KBM-7 (cell line): ENCODE results near the gene IL1RAPL1.
"Not testable (repeated sequence)": the region's sequence is repeated elsewhere in the genome, so short reads cannot be mapped to it uniquely, and the experiment has no call there.

Experiments
- DNase-seq: peaks from one replicate; pipeline ENCODE4 v3.0.0-alpha.2; 2015
- in situ Hi-C: fragments of 300-500 bp; cut with MboI; formaldehyde crosslinking; loops from 2 replicates; pipeline ENCODE4 v1.14.3; 2020; ENCODE audit warnings: low sequenced_read_pairs, low pct_unique_long_range_greater_than_20kb, mixed read lengths

The IL1RAPL1 gene

GRCh38 chrX:29044423-29045184 is 457.4 kb downstream of the IL1RAPL1 start:
- DNase-seq, result no peak
- in situ Hi-C loops, result no loop called here

- DNase-seq, result no peak
- in situ Hi-C loops, result no loop called here
Measured at GRCh38 chrX:29065477-29065876, 478.2 kb downstream of the IL1RAPL1 start.

GRCh38 chrX:29066516-29066915 is 479.3 kb downstream of the IL1RAPL1 start:
- in situ Hi-C loops, result no loop called here
- no peak for DNase-seq

- no peak for DNase-seq
- in situ Hi-C loops, result no loop called here
Measured at GRCh38 chrX:29067351-29067750, 480.1 kb downstream of the IL1RAPL1 start.

DNA sequence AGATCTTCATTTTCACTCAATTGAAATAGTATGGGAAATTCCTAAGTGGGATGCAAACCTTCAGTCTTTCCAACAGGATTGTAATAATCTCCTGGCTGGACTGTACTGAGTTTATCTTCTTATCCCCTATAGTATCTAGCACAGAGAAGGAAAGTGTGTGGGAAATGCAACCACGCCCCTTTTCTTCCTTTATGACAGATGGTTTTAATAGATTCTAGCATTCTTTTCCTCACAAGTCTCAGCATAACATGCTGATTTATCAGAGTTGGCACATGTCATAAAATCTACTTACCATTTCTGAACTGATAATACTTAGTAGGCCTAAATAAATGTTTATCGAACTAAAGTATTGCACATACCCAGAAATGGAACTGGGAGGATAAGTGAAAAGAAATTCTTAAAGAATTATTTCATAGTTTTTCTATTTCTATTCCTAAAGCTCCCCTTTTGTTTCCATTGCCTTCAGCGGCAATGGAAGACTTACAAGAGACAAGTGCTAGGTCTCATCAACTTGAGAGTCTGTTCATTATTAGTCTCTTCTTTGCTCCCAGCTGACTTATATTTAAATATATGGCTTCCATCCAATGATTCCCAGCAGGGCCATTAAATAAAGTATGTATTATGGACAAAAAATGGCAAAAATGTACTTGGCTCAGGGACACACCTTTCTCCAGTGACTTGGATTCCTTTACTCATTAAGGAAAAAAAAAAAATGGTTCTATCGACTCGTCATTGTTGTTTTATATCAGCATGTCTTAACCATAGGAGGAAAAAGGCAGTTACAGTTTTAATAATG is 484.5 kb downstream of the IL1RAPL1 start:
- in situ Hi-C loops, result no loop called here
- DNase-seq, result no peak

- in situ Hi-C loops, result no loop called here
- DNase-seq, result no peak
Measured at GRCh38 chrX:29082558-29082957, 495.3 kb downstream of the IL1RAPL1 start.

DNA sequence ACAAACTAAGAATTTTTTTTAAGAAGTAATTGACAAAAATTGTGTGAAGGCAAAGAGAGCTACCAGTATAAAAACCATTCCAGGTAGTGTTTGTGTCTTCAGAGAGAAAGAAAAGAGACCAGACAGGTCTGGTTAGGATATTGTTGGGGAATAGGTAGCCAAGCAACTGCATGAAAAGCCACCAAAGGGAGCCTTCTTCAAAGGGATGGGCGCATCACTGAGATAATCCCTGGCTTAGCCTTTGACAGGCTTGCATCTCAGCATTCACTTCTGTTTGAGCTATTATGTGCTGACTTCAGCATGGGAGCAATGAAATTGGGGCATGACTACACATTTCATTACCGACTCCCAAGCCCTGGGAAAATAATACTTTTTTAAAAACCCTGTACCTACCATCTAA is 496.6 kb downstream of the IL1RAPL1 start:
- in situ Hi-C loops, result no loop called here
- no peak for DNase-seq

DNA sequence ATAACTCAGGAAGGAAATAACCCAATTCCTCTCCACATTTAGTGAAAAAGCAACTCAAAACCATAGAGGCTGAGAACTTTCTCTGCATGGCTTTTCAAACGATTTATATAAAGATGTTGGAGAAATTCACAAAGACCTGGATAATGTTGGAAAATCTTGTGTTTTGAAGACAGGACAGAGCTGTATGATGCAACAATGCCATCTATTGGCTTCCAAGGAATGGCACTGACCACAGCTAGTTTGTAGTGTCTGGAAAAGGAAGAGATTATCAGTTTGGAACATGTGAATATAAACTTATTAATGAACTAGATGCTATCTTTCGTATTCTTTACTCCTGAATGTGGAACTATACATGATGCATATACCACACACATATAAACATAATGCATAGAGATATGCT is 503.6 kb downstream of the IL1RAPL1 start:
- peak; percentile 3 for DNase-seq
- in situ Hi-C loops, result no loop called here

DNA sequence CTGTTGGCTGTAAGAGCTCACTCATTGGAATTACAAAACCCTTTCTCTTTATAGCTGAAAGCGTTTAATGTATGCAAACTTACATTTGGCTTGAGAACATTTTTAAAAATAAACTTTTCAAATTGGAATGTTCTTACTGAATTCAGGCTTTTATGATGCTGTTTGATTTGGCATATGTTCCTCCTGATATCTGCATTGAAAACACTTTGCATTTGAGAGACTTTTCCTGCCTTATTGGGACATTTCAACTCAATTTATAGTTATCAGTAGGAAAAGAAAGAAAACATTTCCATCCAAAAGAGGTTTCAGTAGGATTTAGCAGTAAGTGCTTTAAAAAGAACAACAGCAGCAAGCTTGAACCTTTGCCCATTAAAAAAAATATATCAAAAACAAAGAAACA is 520.0 kb downstream of the IL1RAPL1 start:
- DNase-seq, result no peak
- in situ Hi-C loops, result no loop called here

- no peak for DNase-seq
- in situ Hi-C loops, result no loop called here
Measured at GRCh38 chrX:29110041-29110440, 522.8 kb downstream of the IL1RAPL1 start.

DNA sequence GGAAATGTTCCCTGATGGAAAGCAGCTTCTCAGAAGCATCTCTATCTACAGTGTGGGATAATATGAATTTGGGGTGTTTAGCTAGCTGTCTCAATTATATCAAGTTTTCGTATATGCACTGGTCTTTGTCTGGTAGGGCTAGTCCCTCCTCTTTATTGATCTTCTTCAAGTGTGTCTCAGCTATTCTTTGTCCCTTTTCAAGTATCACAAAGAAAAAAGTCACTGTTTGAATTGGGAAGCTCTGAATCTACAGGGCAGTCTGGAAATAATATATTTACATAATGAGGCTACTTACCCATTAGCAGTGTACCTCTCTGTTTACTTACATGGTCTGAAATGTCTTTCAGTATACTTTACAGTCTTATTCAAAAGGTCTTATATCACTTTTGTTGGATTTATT is 526.0 kb downstream of the IL1RAPL1 start:
- DNase-seq, result no peak
- in situ Hi-C loops, result no loop called here

- in situ Hi-C loops, DNase-seq: not testable (repeated sequence)
Measured at GRCh38 chrX:29122817-29123216, 535.6 kb downstream of the IL1RAPL1 start.

GRCh38 chrX:29130905-29131304 is 543.7 kb downstream of the IL1RAPL1 start:
- no peak for DNase-seq
- in situ Hi-C loops, result no loop called here

- no peak for DNase-seq
- in situ Hi-C loops, result no loop called here
Measured at GRCh38 chrX:29136904-29137303, 549.7 kb downstream of the IL1RAPL1 start.

DNA sequence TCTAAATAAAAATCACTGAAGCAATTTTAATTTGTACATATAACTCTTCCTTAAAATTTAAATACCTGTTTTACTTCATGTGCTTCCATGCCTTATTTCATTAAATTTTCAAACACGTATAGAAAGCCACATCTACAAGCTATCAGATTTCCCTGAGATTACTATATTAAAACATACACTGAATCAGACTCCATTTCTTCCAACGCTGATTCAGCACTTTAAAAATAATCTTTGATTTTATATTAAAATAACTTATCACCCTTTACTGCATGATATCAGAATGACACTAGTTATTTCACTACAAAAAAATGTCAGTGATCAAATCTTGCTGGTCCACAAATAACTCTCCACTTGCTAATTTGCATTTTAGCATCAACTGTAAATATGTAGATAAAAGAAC is 550.8 kb downstream of the IL1RAPL1 start:
- in situ Hi-C loops, result no loop called here
- DNase-seq, result no peak

- no peak for DNase-seq
Measured at GRCh38 chrX:29143356-29143755, 556.1 kb downstream of the IL1RAPL1 start.

GRCh38 chrX:29143756-29144155 is 556.5 kb downstream of the IL1RAPL1 start:
- DNase-seq, result no peak
- in situ Hi-C loops, result no loop called here

More at GRCh38 chrX:29143356-29143755, 556.1 kb downstream of the IL1RAPL1 start:
- in situ Hi-C loops, result no loop called here

DNA sequence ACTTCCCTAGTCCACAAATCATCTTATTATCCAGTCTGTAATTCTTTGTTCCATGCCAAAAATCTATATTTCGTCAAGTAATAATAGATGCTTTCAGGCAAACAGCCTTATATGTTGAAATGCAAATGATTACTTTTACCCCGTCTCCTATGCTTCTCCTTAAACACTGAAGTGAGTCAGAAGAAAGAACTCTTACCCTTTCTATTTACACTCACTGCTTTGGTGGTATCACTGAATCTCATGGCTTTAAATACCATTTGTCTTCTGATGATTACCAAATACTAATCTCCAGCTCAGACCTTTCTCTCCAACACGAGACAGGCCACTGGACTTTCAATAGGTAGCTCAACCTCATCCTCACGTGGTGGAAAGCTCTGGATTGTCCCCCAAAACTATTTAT is 558.1 kb downstream of the IL1RAPL1 start:
- DNase-seq, result no peak
- in situ Hi-C loops, result no loop called here

DNA sequence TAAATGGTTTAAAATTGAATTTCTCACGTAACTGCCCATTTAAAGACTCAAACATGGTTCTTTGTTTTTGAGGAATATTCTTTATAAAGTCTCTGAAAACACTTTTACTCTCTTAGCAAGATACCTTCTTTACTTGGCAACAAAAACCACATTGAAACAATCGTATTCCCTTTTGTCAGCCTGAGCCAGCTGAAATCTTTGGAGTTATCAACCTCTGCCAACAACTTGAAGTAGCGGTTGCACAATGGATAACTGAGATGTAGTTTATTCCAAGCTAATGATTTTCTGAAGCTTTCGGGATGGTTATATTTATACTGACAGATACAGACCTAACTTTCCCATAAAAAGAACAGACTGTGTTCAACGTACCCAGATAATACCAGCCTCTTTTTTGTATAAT is 561.3 kb downstream of the IL1RAPL1 start:
- in situ Hi-C loops, result no loop called here
- no peak for DNase-seq

DNA sequence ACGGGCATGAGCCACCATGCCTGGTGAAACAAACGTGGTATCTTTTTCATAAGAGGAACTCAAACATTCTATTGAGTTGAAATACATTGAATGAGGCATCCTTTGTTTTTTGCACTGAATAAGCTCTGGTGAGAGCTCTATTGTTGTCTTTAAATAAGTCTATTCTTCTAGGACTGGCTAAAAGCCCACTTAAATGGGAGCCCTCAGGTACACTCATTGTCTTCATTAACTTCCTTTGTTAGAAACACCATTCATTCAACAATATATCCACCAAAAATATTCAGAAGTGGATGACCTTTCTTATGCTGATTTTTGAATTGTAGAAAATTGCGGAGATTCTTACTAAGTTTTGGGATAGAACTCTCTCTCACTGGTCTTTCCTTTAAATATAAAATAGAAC is 568.0 kb downstream of the IL1RAPL1 start:
- DNase-seq, result no peak
- in situ Hi-C loops, result no loop called here

- in situ Hi-C loops, result no loop called here
- DNase-seq, result no peak
Measured at GRCh38 chrX:29172880-29173279, 585.6 kb downstream of the IL1RAPL1 start.
